Fibroblast of mammary gland (primary cell): Measurements from ENCODE around the gene USP36.
A peak's percentile ranks its signal among the peaks of the same experiment; 100 is the strongest.

Experiments used
- DNase-seq: peaks from one replicate; pipeline ENCODE4 v3.0.0-alpha.2; 2010; ENCODE audit warnings: low read depth
- H3K4me3 ChIP-seq: 2 replicates; pipeline ENCODE4 v1.5.1; 2011; ENCODE audit warnings: low read depth, mild to moderate bottlenecking, low read length, moderate library complexity; ENCODE audit not compliant: control insufficient read depth
- CTCF ChIP-seq: conservative IDR thresholded peaks from 2 replicates; pipeline ENCODE4 v1.5.1; 2011; ENCODE audit warnings: low read depth, low read length, inconsistent platforms; ENCODE audit not compliant: control insufficient read depth, insufficient read depth

USP36 gene

GRCh38 chr17:78884148-78884825, 43.7 kb upstream of the USP36 start:
- no peak for TF ChIP-seq CTCF
- H3K4me3 ChIP-seq = peak overlapping the region; percentile 27
- peak; percentile 40 for DNase-seq

- peak overlapping the region; percentile 27 for H3K4me3 ChIP-seq
- no peak for TF ChIP-seq CTCF
- DNase-seq = peak; percentile 97
Observed at GRCh38 chr17:78883533-78884131, 43.0 kb upstream of the USP36 start.

DNA sequence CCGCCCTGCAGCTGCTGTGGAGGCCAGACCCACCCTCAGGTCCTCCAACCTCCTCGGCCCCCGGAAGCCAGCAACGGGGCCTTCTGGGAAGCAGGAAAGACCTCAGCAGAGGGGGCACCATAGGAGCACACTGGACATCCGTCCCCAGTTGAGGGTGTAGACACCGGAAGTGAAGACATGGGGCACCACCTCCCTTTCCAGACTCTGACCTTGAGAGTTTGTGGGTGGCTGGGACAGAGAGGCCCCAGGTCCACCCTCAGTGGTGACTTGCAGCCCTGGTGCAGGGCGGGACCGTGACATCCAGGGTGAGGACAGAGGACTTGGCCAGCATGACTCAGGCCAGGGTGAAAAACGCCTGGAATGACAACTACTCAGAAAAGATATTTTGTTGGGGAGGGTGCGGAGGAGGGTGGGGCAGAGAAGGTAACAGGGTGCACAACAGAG, 42.5 kb upstream of the USP36 start:
- peak overlapping the region; percentile 20 for H3K4me3 ChIP-seq
- peak; percentile 89 for DNase-seq
- no peak for TF ChIP-seq CTCF

- no peak overlapping the region for H3K4me3 ChIP-seq
- no peak for TF ChIP-seq CTCF
- DNase-seq = no peak
Observed at GRCh38 chr17:78882540-78883088, 42.0 kb upstream of the USP36 start.

DNA sequence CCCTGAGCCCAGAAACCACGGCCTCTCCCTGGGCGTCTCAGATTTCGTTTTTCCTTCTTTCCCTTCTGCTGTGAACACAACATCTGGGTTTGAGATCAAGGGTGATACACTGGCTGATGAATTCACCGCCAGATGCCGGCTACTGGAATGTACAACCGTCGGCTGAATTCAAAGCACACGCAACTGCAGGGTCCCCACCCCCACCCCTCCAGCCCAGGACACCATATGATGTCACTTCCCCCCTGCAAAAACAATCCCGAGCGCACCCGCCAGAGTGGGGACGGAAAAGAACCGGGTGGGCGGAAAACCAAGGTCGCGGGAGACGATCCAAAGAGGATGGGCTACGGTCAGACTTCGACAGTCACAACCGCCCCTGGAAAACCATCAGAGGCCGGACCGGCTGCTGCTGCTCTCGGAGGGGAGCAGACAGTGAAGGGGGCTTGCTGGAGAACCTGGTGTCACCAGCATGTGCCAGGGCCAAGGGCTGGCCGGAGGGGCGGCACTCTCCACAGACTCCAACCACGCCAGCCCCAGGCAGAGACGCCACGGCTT, 39.1 kb upstream of the USP36 start:
- peak; percentile 98 for DNase-seq
- peak overlapping the region; percentile 2 for H3K4me3 ChIP-seq
- TF ChIP-seq CTCF = no peak

GRCh38 chr17:78878871-78879527, 38.4 kb upstream of the USP36 start:
- TF ChIP-seq CTCF = no peak
- DNase-seq = no peak
- peak overlapping the region; percentile 2 for H3K4me3 ChIP-seq
